Measurements from ENCODE around the gene TMEM209.
"Not testable (repeated sequence)": the region's sequence is repeated elsewhere in the genome, so short reads cannot be mapped to it uniquely, and the experiment has no call there.

TMEM209 gene

DNA sequence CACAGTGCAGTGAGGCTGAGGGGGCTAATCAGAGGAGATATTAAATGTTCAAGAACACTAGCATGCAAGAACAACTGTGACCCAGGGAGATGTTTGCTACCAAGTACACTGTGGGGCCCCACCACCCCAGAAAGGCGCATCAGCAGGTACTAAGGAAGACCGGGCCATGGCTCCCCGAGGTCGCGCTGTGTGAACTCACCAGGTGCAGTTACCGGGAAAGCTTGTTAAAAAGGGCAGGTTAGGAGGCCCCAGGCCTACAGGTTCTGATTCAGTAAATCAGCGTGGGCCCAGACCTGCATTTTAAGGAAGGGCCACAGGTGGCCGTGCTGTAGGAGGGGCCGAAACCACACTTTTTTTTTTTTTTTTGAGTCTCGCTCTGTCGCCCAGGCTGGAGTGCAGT is 54.6 kb downstream of the TMEM209 start:
- H3K4me3 ChIP-seq (ENCODE audit: low read depth, low read length), result no peak overlapping the region

DNA sequence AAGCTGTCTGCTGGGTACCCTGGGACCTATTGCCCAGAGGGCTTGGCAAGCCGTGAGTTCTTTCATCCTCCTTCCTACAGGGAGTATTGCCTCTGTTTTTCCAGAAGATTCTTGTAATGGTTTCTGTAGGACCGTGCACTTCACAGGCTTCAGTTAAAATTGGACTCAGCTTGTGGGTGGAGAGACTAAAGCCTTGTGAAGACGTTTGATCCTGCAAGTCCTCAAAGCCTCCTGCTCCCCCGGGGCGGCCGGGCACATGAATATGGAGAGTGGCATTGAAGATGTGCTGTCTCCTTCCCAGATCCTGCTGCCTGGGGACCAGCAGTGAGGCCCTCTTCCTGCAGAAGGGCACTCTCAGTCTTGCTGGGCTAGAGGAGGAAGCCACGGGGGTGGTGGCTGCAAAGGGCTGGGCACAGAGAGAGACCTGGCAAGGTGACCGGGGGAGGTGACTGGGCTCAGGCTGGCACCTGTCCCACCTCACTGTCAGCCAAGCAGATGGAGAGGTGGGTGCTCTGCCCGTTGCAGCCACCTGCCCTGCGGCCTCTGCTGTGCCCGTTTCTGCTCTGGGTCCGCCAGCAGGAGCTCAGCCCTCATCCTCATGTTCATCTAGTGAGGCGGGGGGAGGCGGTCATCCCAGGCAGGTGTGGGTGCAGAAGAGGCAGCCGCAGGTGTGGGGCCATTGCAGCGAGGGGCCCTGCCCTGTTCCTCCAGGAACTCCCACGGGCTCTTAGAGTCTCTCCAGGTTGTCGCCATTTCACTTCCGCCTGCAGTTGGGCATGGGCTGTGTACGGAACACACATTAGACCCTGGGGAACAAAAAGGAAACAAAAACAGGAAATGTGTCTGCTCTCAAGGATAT is 55.7 kb downstream of the TMEM209 start:
- TF ChIP-seq, protein P1, sequence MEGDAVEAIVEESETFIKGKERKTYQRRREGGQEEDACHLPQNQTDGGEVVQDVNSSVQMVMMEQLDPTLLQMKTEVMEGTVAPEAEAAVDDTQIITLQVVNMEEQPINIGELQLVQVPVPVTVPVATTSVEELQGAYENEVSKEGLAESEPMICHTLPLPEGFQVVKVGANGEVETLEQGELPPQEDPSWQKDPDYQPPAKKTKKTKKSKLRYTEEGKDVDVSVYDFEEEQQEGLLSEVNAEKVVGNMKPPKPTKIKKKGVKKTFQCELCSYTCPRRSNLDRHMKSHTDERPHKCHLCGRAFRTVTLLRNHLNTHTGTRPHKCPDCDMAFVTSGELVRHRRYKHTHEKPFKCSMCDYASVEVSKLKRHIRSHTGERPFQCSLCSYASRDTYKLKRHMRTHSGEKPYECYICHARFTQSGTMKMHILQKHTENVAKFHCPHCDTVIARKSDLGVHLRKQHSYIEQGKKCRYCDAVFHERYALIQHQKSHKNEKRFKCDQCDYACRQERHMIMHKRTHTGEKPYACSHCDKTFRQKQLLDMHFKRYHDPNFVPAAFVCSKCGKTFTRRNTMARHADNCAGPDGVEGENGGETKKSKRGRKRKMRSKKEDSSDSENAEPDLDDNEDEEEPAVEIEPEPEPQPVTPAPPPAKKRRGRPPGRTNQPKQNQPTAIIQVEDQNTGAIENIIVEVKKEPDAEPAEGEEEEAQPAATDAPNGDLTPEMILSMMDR (IDR thresholded peaks at IDR 0.05; ENCODE audit: low read depth, low read length), result no peak

More for the DNA sequence above, 54.6 kb downstream of the TMEM209 start:
- TF ChIP-seq, protein P1 (IDR thresholded peaks at IDR 0.05; ENCODE audit: low read depth, low read length), result no peak

DNA sequence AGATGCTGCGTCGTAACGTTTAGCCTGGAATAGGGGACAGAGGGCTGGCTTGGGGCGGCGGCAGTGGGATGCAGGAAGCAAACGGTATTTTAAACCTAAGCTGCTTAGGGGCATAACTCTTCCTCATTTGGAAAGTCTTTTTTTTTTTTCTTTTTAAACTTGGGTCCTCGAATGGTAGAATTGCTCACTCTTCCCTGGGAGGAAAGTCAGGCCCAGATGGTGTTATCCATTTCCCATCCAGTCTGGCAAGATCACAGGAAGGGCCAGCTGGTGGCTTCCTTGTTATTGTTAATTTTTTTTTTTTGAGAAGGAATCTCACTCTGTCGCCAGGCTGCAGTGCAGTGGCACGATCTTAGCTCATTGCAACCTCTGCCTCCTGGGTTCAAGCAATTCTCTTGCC is 56.6 kb downstream of the TMEM209 start:
- H3K4me3 ChIP-seq (ENCODE audit: low read depth, low read length), result no peak overlapping the region
- TF ChIP-seq, protein P1 (IDR thresholded peaks at IDR 0.05; ENCODE audit: low read depth, low read length), result no peak

More for the DNA sequence above, 55.7 kb downstream of the TMEM209 start:
- H3K4me3 ChIP-seq (ENCODE audit: low read depth, low read length), result no peak overlapping the region

DNA sequence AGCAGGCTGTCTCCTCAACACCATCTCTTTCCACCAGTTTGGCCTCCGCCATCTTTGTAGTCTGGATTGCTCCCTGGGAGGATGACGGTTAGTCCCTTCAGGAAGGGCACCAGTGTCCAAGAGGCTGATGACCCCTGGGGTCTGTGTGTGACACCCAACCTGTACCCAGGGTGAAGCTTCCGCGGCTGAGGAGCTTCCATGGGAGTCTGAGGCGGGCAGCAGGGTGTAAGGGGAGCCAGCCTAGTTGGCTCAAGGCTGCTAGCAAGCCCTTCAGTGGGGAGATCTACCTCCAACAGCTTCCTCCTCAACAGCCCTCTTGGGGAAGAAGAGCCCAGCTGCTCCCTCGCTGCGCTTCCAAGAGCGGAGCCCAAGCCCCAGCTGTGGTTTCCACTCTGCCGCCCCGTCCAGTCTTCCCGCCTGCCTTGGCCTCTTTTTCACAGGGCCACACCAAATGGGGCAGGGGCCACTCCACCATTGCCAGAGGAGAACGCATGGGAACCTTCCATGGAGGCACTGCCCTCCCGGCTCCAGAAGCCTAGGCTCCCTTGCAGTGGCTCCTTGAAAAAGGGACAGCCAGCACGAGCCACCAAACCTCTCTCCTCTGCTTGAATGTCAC is 57.4 kb downstream of the TMEM209 start:
- TF ChIP-seq, protein P1 (IDR thresholded peaks at IDR 0.05; ENCODE audit: low read depth, low read length), result no peak
- no peak overlapping the region for H3K4me3 ChIP-seq (ENCODE audit: low read depth, low read length)

DNA sequence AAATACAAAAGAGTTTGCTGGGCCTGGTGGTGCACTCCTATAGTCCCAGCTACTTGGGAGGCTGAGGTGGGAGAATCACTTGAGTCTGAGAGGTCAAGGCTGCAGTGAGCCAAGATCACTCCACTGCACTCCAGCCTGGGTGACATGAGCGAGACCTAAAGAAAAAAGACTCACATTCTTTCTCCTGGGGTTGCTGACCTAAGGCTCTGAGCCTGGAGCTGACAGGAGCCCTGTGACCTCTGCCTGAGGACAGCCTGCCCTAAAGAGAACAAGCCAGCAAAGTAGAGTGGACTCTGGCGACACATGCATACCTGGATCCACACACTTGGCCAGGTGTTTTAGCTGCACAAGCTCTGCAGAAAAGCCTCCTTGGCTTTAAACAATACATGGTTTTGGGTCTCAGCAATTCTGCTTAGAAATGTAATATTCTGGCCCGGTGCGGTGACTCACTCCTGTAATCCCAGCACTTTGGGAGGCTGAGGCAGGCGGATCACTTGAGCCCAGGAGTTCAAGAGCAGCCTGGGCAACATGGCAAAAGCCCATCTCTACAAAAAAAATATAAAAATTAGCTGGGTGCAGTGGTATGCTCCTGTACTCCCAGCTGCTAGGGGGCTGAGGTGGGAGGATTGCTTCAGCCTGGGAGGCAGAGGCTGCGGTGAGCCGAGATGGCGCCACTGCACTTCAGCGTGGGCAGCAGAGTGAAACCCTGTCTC is 58.4 kb downstream of the TMEM209 start:
- H3K4me3 ChIP-seq (ENCODE audit: low read depth, low read length), result no peak overlapping the region
- TF ChIP-seq, protein P1 (IDR thresholded peaks at IDR 0.05; ENCODE audit: low read depth, low read length), result no peak

DNA sequence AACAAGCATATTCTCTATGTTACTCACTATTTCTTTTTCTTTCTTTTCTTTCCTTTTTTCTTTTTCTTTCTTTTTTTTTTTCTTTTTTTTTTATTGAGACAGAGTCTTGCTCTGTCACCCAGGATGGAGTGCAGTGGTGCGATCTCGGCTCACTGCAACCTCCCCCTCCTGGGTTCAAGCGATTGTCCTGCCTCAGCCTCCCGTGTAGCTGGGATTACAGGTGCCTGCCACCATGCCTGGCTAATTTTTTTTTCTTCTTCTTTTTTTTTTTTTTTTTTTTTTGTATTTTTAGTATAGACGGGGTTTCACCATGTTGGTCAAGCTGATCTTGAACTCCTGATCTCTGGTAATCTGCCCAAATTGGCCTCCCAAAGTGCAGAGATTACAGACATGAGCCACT is 59.1 kb downstream of the TMEM209 start:
- not testable (repeated sequence) for H3K4me3 ChIP-seq (ENCODE audit: low read depth, low read length)

DNA sequence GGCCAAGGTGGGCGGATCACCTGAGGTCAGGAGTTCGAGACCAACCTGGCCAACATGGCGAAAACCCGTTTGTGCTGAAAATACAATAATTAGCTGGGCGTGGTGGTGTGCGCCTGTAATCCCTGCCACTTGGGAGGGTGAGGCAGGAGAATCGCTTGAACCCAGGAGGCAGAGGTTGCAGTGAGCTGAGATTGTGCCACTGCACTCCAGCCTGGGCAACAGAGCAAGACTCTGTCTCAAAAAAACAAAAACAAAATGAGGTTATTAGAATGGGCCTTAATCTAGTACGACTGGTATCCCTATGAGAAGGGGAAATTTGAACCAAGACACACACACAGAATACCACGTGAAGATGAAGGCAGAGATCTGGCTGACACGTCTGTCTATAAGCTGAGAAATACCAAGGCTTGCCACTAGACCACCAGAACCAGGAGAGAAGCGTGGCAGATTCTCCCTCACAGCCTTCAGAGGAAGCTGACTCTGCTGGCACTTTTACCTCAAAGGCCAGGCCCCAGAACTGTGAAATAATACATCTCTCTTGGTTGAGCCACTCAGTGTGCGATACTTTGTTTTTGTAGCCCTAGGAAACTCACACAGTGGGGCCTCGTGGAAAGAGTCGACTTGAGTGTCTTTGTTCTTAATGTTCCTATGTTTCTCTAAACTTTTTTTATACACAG is 59.6 kb downstream of the TMEM209 start:
- no peak overlapping the region for H3K4me3 ChIP-seq (ENCODE audit: low read depth, low read length)
- TF ChIP-seq, protein P1 (IDR thresholded peaks at IDR 0.05; ENCODE audit: low read depth, low read length), result no peak

Measured in WI38 (cell line).